ENCODE results near the gene SSRP1. TPM values are rescaled to one million over a fixed set of nuclear protein-coding genes. Genes with fewer than 3 reads are reported as not detected.

SSRP1 gene
- total and polyA plus RNA-seq, 7 donors = 30.5 to 91.3 (median 54.6) TPM

DNA sequence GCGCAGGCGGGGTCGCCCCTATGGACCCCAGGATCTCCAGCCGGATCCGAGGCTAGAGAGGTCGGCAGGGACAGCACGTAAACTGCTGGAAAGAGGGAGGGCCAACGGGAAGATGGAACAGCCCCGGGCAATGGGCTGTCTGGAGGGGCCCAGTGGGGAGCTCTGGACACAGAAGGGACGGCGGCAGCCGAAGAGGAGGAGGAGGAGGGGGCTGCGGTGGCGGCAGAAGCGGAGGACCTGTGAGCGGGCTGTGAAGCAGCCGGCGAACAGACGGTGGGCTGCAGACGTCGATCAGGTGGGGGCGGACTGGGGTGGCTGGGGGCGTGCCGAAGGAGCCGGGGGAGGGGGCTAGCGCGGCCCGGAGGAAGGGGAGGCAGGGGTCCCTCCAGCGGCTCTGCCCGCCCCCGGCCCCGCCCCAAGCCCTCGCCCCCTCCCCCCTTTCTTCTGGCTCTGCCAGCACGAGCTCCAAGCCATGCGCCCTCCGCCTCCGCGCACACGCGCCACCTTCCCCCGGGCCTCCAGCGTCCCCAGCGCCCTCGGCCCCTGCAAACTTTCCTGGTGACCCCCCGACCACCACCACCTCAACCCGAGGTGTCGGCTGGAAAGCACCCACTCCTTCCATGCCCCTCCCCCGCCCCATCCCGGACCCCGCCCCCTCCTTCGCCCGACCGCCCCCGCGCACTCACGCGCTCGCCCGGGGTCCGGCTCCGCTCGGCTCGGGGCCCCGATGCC lies 11.4 kb downstream of the SSRP1 start:
- WGBS, 2 donors = 2 to 3% methylated on average over 64 of the region's 64 CpGs
- H3K4me3 ChIP-seq = peak overlapping the region; percentile 71 to 90 (median 86)
- H3K9me3 ChIP-seq = no peaks in the 10 kb centered on the region
- peaks cover 13 to 47% (median 17%) of the 10 kb centered on the region in 4 donors for H3K36me3 ChIP-seq
- intact Hi-C loops (cut with DNase I) = loop anchor here (5.0 kb wide), 2 partner anchors 343 to 1253 kb away; partner anchors contain the start of genes LPXN, ZDHHC5 and ZFP91
- TF ChIP-seq, protein P1, sequence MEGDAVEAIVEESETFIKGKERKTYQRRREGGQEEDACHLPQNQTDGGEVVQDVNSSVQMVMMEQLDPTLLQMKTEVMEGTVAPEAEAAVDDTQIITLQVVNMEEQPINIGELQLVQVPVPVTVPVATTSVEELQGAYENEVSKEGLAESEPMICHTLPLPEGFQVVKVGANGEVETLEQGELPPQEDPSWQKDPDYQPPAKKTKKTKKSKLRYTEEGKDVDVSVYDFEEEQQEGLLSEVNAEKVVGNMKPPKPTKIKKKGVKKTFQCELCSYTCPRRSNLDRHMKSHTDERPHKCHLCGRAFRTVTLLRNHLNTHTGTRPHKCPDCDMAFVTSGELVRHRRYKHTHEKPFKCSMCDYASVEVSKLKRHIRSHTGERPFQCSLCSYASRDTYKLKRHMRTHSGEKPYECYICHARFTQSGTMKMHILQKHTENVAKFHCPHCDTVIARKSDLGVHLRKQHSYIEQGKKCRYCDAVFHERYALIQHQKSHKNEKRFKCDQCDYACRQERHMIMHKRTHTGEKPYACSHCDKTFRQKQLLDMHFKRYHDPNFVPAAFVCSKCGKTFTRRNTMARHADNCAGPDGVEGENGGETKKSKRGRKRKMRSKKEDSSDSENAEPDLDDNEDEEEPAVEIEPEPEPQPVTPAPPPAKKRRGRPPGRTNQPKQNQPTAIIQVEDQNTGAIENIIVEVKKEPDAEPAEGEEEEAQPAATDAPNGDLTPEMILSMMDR (IDR thresholded peaks at IDR 0.05) = no peak
- TF ChIP-seq POLR2A (IDR thresholded peaks at IDR 0.05) = no peak
- TF ChIP-seq POLR2AphosphoS5 (IDR thresholded peaks at IDR 0.05) = peak in 1 of 4 donors; percentile 18
- TF ChIP-seq EP300 (IDR thresholded peaks at IDR 0.05) = peak in 1 of 4 donors; percentile 3
- peaks cover 0 to 55% (median 47%) of the 10 kb centered on the region in 4 donors for H3K4me1 ChIP-seq
- peak overlapping the region; percentile 89 to 97 (median 94) for H3K27ac ChIP-seq
- DNase-seq = peak; percentile 80
- no peaks in the 10 kb centered on the region for H3K27me3 ChIP-seq

DNA sequence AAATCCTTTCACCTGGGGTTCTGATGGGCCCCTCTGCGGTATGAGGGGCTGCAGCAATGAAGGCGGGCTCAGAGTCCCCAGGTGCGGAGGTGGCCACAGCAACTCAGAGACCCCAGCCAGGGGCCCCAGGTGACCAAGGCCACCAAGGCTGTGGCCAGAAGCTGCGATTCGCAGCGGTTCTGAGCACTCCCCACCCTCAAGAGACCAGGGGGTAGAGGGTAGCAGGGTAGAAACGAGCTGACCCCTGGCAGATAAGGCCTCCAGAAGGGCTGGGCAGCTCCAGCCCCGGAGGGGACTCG lies 11.9 kb downstream of the SSRP1 start:
- TF ChIP-seq EP300 (IDR thresholded peaks at IDR 0.05) = no peak
- Histone ChIP-seq H3K27me3 (no peaks in the 10 kb centered on the region), H3K4me1 (peaks cover 0 to 56% (median 47%) of the 10 kb centered on the region in 4 donors), H3K36me3 (peaks cover 10 to 42% (median 13%) of the 10 kb centered on the region in 4 donors), H3K4me3 (peak overlapping the region; percentile 71 to 90 (median 86)), H3K27ac (peak overlapping the region; percentile 89 to 97 (median 94)), H3K9me3 (no peaks in the 10 kb centered on the region)
- WGBS, 2 donors = 13 to 41% methylated on average over 9 of the region's 9 CpGs
- no peak for DNase-seq
- intact Hi-C loops (cut with DNase I) = loop anchor here (5.0 kb wide), 2 partner anchors 343 to 1253 kb away; partner anchors contain the start of genes LPXN, ZDHHC5 and ZFP91

- Histone ChIP-seq H3K27me3 (no peaks in the 10 kb centered on the region), H3K4me1 (peaks cover 0 to 61% (median 51%) of the 10 kb centered on the region in 4 donors), H3K27ac (peak overlapping the region; percentile 89 to 97 (median 94)), H3K36me3 (peaks cover 8 to 41% (median 13%) of the 10 kb centered on the region in 4 donors), H3K9me3 (no peaks in the 10 kb centered on the region), H3K4me3 (peak overlapping the region; percentile 71 to 90 (median 86))
- intact Hi-C loops (cut with DNase I) = loop anchor here (5.0 kb wide), 2 partner anchors 344 to 1254 kb away; partner anchors contain the start of genes LPXN, ZDHHC5 and ZFP91
- 42 to 76% methylated on average over 3 of the region's 3 CpGs for WGBS, 2 donors
- DNase-seq = peak; percentile 60
- TF ChIP-seq POLR2AphosphoS5 (IDR thresholded peaks at IDR 0.05) (no peak), POLR2A (IDR thresholded peaks at IDR 0.05) (no peak), EP300 (IDR thresholded peaks at IDR 0.05) (no peak)
- TF ChIP-seq, protein P1 (IDR thresholded peaks at IDR 0.05) = no peak
These were observed 12.4 kb downstream of the SSRP1 start for GRCh38 chr11:57323167-57323854.

DNA sequence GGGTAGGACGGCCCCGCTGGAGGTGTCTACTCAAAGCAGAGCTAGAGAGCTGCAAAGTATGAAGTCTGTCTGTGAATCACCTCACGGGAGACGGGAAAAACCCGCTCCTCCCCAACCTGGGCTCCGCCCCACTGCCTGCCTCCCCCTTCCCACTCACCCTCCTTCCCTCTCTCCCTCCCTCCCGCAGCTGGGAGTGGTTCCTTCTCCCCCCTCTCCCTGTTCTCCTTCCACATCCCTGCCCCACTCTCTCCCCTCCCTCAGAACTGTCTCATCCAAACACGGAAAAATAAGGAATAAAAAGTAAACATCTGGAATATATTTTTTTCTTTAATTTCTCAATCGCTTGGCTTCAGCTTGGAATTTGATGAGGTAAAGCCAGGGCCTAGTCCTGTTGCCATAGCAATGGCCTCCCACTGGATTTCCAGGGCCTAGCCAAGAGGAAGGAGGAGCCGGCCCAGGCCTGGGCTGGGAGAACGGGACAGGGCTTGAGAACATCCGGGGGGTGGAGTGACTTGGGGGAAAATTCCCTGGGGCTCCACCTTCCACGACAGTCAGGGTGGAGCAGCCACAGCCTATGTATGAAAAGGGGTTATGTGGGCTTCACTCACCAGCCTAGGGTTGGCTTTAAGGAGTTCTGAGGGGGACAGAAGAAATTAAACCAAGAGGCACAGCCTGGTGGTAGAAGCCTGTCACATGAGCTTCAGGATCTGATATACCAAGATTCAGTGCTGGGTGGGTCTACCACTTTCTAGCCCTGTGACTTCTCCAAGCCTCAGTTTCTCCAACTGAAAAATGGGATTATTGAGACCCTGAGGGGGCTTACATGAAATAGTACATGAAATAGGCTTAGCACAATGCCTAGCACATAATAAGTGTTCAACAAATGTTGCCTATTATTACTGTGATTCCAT lies 13.2 kb downstream of the SSRP1 start:
- H3K4me1 ChIP-seq = peaks cover 0 to 69% (median 57%) of the 10 kb centered on the region in 4 donors
- intact Hi-C loops (cut with DNase I) = loop anchor here (5.0 kb wide), 2 partner anchors 345 to 1255 kb away; partner anchors contain the start of genes LPXN, ZDHHC5 and ZFP91
- H3K4me3 ChIP-seq = peak overlapping the region in 3 of 4 donors; percentile 71 to 90 (median 83)

More for the DNA sequence above, 13.2 kb downstream of the SSRP1 start:
- peak; percentile 97 for DNase-seq
- H3K36me3 ChIP-seq = peaks cover 10 to 38% (median 12%) of the 10 kb centered on the region in 4 donors
- TF ChIP-seq EP300 (IDR thresholded peaks at IDR 0.05) (peak in 1 of 4 donors; percentile 13), POLR2AphosphoS5 (IDR thresholded peaks at IDR 0.05) (peak; percentile 46 to 70 (median 58)), POLR2A (IDR thresholded peaks at IDR 0.05) (peak in 1 of 2 donors; percentile 60)
- TF ChIP-seq, protein P1 (IDR thresholded peaks at IDR 0.05) = no peak
- no peaks in the 10 kb centered on the region for H3K9me3 ChIP-seq
- WGBS, 2 donors = 9 to 40% methylated on average over 13 of the region's 13 CpGs
- H3K27ac ChIP-seq = peak overlapping the region; percentile 89 to 97 (median 94)
- no peaks in the 10 kb centered on the region for H3K27me3 ChIP-seq
